Esophagus muscularis mucosa (tissue), 4 donors: ENCODE results near the gene ZSWIM5. TPM values are rescaled to one million over a fixed set of nuclear protein-coding genes. Genes with fewer than 3 reads are reported as not detected.
"Not testable (repeated sequence)": the region's sequence is repeated elsewhere in the genome, so short reads cannot be mapped to it uniquely, and the experiment has no call there.

Experiments used
- DNase-seq: peaks from one replicate; pipeline ENCODE4 v3.0.0-alpha.2; 2017; ENCODE audit errors: extremely low spot score
- H3K27ac ChIP-seq, 4 donors: fragments of 200-600 bp; sonication (generic); replicated peaks in 1 of 4; 1 replicate in 3 of 4; 2 replicates in 1 of 4; pipeline ENCODE4 v1.5.1; 2016 to 2019; ENCODE audit warnings: mild to moderate bottlenecking in 1 of 4
- H3K27me3 ChIP-seq, 4 donors: fragments of 200-600 bp; sonication (generic); one replicate each; pipeline versions ENCODE4 v1.5.1 to v1.6.0; 2016 to 2019
- H3K36me3 ChIP-seq, 4 donors: fragments of 200-600 bp; sonication (generic); one replicate each; pipeline ENCODE4 v1.5.1; 2016 to 2019
- H3K4me1 ChIP-seq, 4 donors: fragments of 200-600 bp; sonication (generic); one replicate each; pipeline ENCODE4 v1.5.1; 2016 to 2019
- H3K4me3 ChIP-seq, 4 donors: fragments of 200-600 bp; sonication (generic); 1 replicate in 2 of 4; 2 replicates in 2 of 4; pipeline ENCODE4 v1.5.1; 2016 to 2019; ENCODE audit warnings: mild to moderate bottlenecking in 4 of 4, moderate library complexity in 1 of 4
- H3K9me3 ChIP-seq, 4 donors: fragments of 200-600 bp; sonication (generic); 1 replicate in 3 of 4; 2 replicates in 1 of 4; pipeline ENCODE4 v1.5.1; 2016 to 2019
- CTCF ChIP-seq, 3 experiments: fragments of 200-600 bp in 2 of 3; fragments of 450-650 bp in 1 of 3; sonication (generic) in 2 of 3; IDR thresholded peaks; one replicate each; pipeline ENCODE4 v1.5.1; 2017 to 2019; ENCODE audit warnings: antibody characterized with exemption in 3 of 3, mild to moderate bottlenecking in 2 of 3, moderate library complexity in 1 of 3
- EP300 ChIP-seq: sonication (generic); formaldehyde crosslinking; IDR thresholded peaks from one replicate; pipeline ENCODE4 v1.6.1; 2017; ENCODE audit warnings: antibody characterized with exemption
- POLR2A ChIP-seq: fragments of 450-650 bp; IDR thresholded peaks from one replicate; pipeline ENCODE4 v1.6.1; 2017; ENCODE audit warnings: antibody characterized with exemption, moderate library complexity, mild to moderate bottlenecking, low read depth
- POLR2AphosphoS5 ChIP-seq, 2 donors: sonication (generic); formaldehyde crosslinking; IDR thresholded peaks; one replicate each; pipeline ENCODE4 v1.6.1; 2017; ENCODE audit warnings: antibody characterized with exemption in 2 of 2
- WGBS: methylation state at CpG from one replicate; pipeline ENCODE4 v1.1.5; 2018; 5-methylcytosine and 5-hydroxymethylcytosine counted together
- intact Hi-C: fragments of 100-400 bp; cut with DNase I; formaldehyde crosslinking; loops from one replicate; pipeline ENCODE4 v1.15.1; 2023
- total RNA-seq, 4 donors: library from RNA; depleted of rRNA; stranded (reverse); fragments of >200 nt; gene quantifications; one replicate each; pipeline versions ENCODE4 v1.1.0 to v1.2.1, GENCODE V29; 2016

Gene ZSWIM5
- total RNA-seq, 4 donors from 2014 or later = 3.3 to 6.2 (median 5.3) TPM

GRCh38 chr1:45003741-45004140, 202.7 kb downstream of the ZSWIM5 start:
- TF ChIP-seq POLR2AphosphoS5 (IDR thresholded peaks at IDR 0.05) (no peak), CTCF (IDR thresholded peaks at IDR 0.05) (no peak), EP300 (no peak)
- intact Hi-C loops = no loop called here

GRCh38 chr1:45002650-45003645, 203.5 kb downstream of the ZSWIM5 start:
- 84% methylated on average over 6 of the region's 17 CpGs for WGBS
- peak; percentile 45 for DNase-seq
- intact Hi-C loops = no loop called here
- peaks cover 0 to 3% (median 0%) of the 10 kb centered on the region in 4 donors for H3K4me1 ChIP-seq
- no peaks in the 10 kb centered on the region for H3K9me3 ChIP-seq
- no peaks in the 10 kb centered on the region for H3K27me3 ChIP-seq
- H3K4me3 ChIP-seq = no peak overlapping the region
- no peak for TF ChIP-seq POLR2A
- no peak for TF ChIP-seq CTCF (IDR thresholded peaks at IDR 0.05)
- no peak overlapping the region for H3K27ac ChIP-seq
- peaks cover 52 to 68% (median 61%) of the 10 kb centered on the region in 4 donors for H3K36me3 ChIP-seq

More at GRCh38 chr1:45003741-45004140, 202.7 kb downstream of the ZSWIM5 start:
- WGBS = 90% methylated on average over 12 of the region's 14 CpGs
- no peaks in the 10 kb centered on the region for H3K9me3 ChIP-seq
- H3K27me3 ChIP-seq = no peaks in the 10 kb centered on the region
- H3K4me3 ChIP-seq = no peak overlapping the region
- no peak overlapping the region for H3K27ac ChIP-seq
- peaks cover 54 to 76% (median 69%) of the 10 kb centered on the region in 4 donors for H3K36me3 ChIP-seq
- H3K4me1 ChIP-seq = peaks cover under 1 to 5% (median under 1%) of the 10 kb centered on the region in 4 donors
- DNase-seq = no peak

- H3K4me3 ChIP-seq, H3K9me3 ChIP-seq, H3K27ac ChIP-seq, H3K27me3 ChIP-seq, H3K4me1 ChIP-seq, intact Hi-C loops: not testable (repeated sequence)
- WGBS = 95% methylated on average over 6 of the region's 8 CpGs
- peaks cover 38 to 54% (median 47%) of the 10 kb centered on the region in 4 donors for H3K36me3 ChIP-seq
- DNase-seq = peak; percentile 47
Measured at GRCh38 chr1:45001576-45001975, 204.8 kb downstream of the ZSWIM5 start.

- 62% methylated on average over 4 of the region's 7 CpGs for WGBS
- DNase-seq = peak; percentile 92
- TF ChIP-seq CTCF (IDR thresholded peaks at IDR 0.05) (no peak), POLR2A (no peak), EP300 (no peak), POLR2AphosphoS5 (IDR thresholded peaks at IDR 0.05) (no peak)
Measured at GRCh38 chr1:45001011-45001481, 205.4 kb downstream of the ZSWIM5 start.

GRCh38 chr1:44999232-44999631, 207.2 kb downstream of the ZSWIM5 start:
- 87% methylated on average over 3 of the region's 3 CpGs for WGBS
- no peak for TF ChIP-seq POLR2AphosphoS5 (IDR thresholded peaks at IDR 0.05)
- no peak for TF ChIP-seq POLR2A
- intact Hi-C loops = no loop called here

More at GRCh38 chr1:45001011-45001481, 205.4 kb downstream of the ZSWIM5 start:
- no peak overlapping the region for H3K27ac ChIP-seq
- intact Hi-C loops = no loop called here
- no peaks in the 10 kb centered on the region for H3K9me3 ChIP-seq
- no peak overlapping the region for H3K4me3 ChIP-seq
- H3K36me3 ChIP-seq = peaks cover 33 to 49% (median 42%) of the 10 kb centered on the region in 4 donors
- no peaks in the 10 kb centered on the region for H3K27me3 ChIP-seq
- peaks cover 0 to 3% (median 0%) of the 10 kb centered on the region in 4 donors for H3K4me1 ChIP-seq

More at GRCh38 chr1:44999232-44999631, 207.2 kb downstream of the ZSWIM5 start:
- Histone ChIP-seq H3K36me3 (peaks cover 16 to 31% (median 23%) of the 10 kb centered on the region in 4 donors), H3K27me3 (no peaks in the 10 kb centered on the region), H3K4me3 (no peak overlapping the region), H3K27ac (no peak overlapping the region), H3K4me1 (peaks cover 0 to 3% (median 0%) of the 10 kb centered on the region in 4 donors), H3K9me3 (no peaks in the 10 kb centered on the region)
- DNase-seq = no peak
